Kidney (tissue), 2 donors: ENCODE results near the gene ATP10D. TPM values are rescaled to one million over a fixed set of nuclear protein-coding genes. Genes with fewer than 3 reads are reported as not detected.

ENCODE experiments used
- polyA plus RNA-seq: library from polyadenylated mRNA; stranded (reverse); fragments of 350-450 nt; fragmentation: Illumina TruSeq; extraction: RNeasy Lipid Tissue Mini Kit (QIAGEN cat#74804); gene quantifications from one replicate; pipeline ENCODE4 v1.2.3, GENCODE V29; 2014; ENCODE audit warnings: low read depth, low replicate concordance; ENCODE audit not compliant: insufficient read depth
- total RNA-seq: library from RNA; stranded (reverse); fragmentation: NEBNext Ultra II Directional; extraction: Animal tissue kit (Norgen Biotek cat#: 25700); gene quantifications from one replicate; pipeline ENCODE4 v1.2.1, GENCODE V29; 2021
- donor health status: DM: yes; HTN: yes; CAD: no.

ATP10D gene
- total and polyA plus RNA-seq, 2 donors from 2014 or later: 10.4 to 43.6 TPM

Other genes starting within 250 kb of the ATP10D start
- 21.0 TPM for gene COMMD8, start 21.6 kb upstream of the ATP10D start, total RNA-seq
- 39.8 TPM for gene COMMD8, start 21.6 kb upstream of the ATP10D start, polyA plus RNA-seq